Fibroblast of lung (primary cell): ENCODE data around the gene PANK1.

Experiments
- CTCF ChIP-seq, 2 donors: IDR thresholded peaks in 1 of 2; conservative IDR thresholded peaks in 1 of 2; 1 replicate in 1 of 2; 2 replicates in 1 of 2; pipeline ENCODE4 v1.5.1; 2011 to 2012; ENCODE audit warnings: low read length in 2 of 2, control low read depth in 1 of 2, inconsistent platforms in 1 of 2, low read depth in 1 of 2, mild to moderate bottlenecking in 1 of 2
- EZH2 ChIP-seq: IDR thresholded peaks from 2 replicates; pipeline ENCODE4 v1.5.1; 2012; ENCODE audit warnings: low read length, control low read depth, mild to moderate bottlenecking; ENCODE audit errors: missing control alignments

GRCh38 chr10:89622151-89622550, 22.9 kb downstream of the PANK1 start:
- TF ChIP-seq CTCF (conservative IDR thresholded peaks at IDR 0.05 in 1 of 2, IDR thresholded peaks at IDR 0.05 in 1 of 2; ENCODE audit: low read depth in 1 of 2, low read length in 2 of 2) (no peak), EZH2 (no peak)
